Kidney (tissue), 14 donors: Measurements from ENCODE around the gene SOX13. TPM values are rescaled to one million over a fixed set of nuclear protein-coding genes. Genes with fewer than 3 reads are reported as not detected.
A peak's percentile ranks its signal among the peaks of the same experiment; 100 is the strongest.

Experiments
- DNase-seq, 5 donors: peaks; one replicate each; pipeline ENCODE4 v3.0.0-alpha.2; 2013 to 2020
- FAIRE-seq: peaks from 2 replicates; lab custom pipeline; 2012; peaks lifted over from hg19 to GRCh38; lab: Jason Lieb, UNC
- H3K27ac ChIP-seq, 2 donors: one replicate each; pipeline ENCODE4 v1.7.0; 2013; ENCODE audit warnings: low read depth in 2 of 2, low read length in 2 of 2, inconsistent platforms in 1 of 2
- H3K27me3 ChIP-seq: one replicate; pipeline ENCODE4 v1.7.1; 2013; ENCODE audit warnings: low read length, inconsistent platforms; ENCODE audit not compliant: control insufficient read depth, insufficient read depth
- H3K36me3 ChIP-seq, 3 donors: one replicate each; pipeline versions ENCODE4 v1.7.0 to v1.7.1; 2013; ENCODE audit warnings: low read length in 3 of 3, control low read depth in 1 of 3, inconsistent platforms in 1 of 3; ENCODE audit not compliant: insufficient read depth in 3 of 3, control insufficient read depth in 2 of 3
- H3K4me1 ChIP-seq, 3 donors: one replicate each; pipeline versions ENCODE4 v1.7.0 to v1.7.1; 2013; ENCODE audit warnings: low read length in 3 of 3, inconsistent platforms in 1 of 3, low read depth in 1 of 3; ENCODE audit not compliant: control insufficient read depth in 2 of 3, insufficient read depth in 2 of 3
- H3K4me3 ChIP-seq, 3 donors: one replicate each; pipeline versions ENCODE4 v1.7.0 to v1.8.1; 2013; ENCODE audit warnings: low read length in 3 of 3, control low read depth in 1 of 3, inconsistent platforms in 1 of 3
- H3K9ac ChIP-seq, 3 donors: one replicate each; pipeline versions ENCODE4 v1.7.0 to v1.7.1; 2013; ENCODE audit warnings: low read length in 3 of 3, control low read depth in 1 of 3, inconsistent platforms in 1 of 3
- H3K9me3 ChIP-seq, 3 donors: one replicate each; pipeline versions ENCODE4 v1.7.0 to v1.7.1; 2013; ENCODE audit warnings: low read length in 3 of 3, control low read depth in 1 of 3, inconsistent platforms in 1 of 3; ENCODE audit not compliant: control insufficient read depth in 2 of 3, insufficient read depth in 1 of 3
- intact Hi-C: fragments of 100-400 bp; cut with DNase I; formaldehyde crosslinking; loops from one replicate; pipeline ENCODE4 v1.11.1; 2022
- polyA plus RNA-seq: library from polyadenylated mRNA; stranded (reverse); fragments of 350-450 nt; fragmentation: Illumina TruSeq; extraction: RNeasy Lipid Tissue Mini Kit (QIAGEN cat#74804); gene quantifications from one replicate; pipeline ENCODE4 v1.2.3, GENCODE V29; 2014; ENCODE audit warnings: low read depth, low replicate concordance; ENCODE audit not compliant: insufficient read depth
- total RNA-seq: library from RNA; stranded (reverse); fragmentation: NEBNext Ultra II Directional; extraction: Animal tissue kit (Norgen Biotek cat#: 25700); gene quantifications from one replicate; pipeline ENCODE4 v1.2.1, GENCODE V29; 2021
- TF ChIP-seq, protein P1 (sequence below): IDR thresholded peaks from 3 replicates; pipeline ENCODE4 v1.5.1; 2012; ENCODE audit warnings: mild to moderate bottlenecking, moderate library complexity, borderline replicate concordance; ENCODE audit not compliant: insufficient read depth; ENCODE audit errors: extremely low read depth
- donor health status: control.
- donor health status: control.
- donor health status: control.
- donor health status: control.
- donor health status: control.
- donor health status: DM: yes; HTN: yes; CAD: no.
- donor health status: Normal renal cell carcinoma (clear cell type).

The SOX13 gene
- total and polyA plus RNA-seq, 2 donors from 2014 or later: 23.9 to 55.2 TPM

GRCh38 chr1:204125759-204126351 lies 52.9 kb downstream of the SOX13 start:
- no peaks in the 10 kb centered on the region for H3K27me3 ChIP-seq
- no peak overlapping the region for H3K9ac ChIP-seq
- peak overlapping the region in 1 of 2 donors; percentile 14 for H3K27ac ChIP-seq
- intact Hi-C loops: no loop called here
- H3K4me1 ChIP-seq: peaks cover 0 to 40% (median 37%) of the 10 kb centered on the region in 3 donors
- H3K4me3 ChIP-seq: no peak overlapping the region
- DNase-seq: no peak
- H3K36me3 ChIP-seq: peaks cover 5 to 49% (median 28%) of the 10 kb centered on the region in 3 donors
- no peak for FAIRE-seq
- no peaks in the 10 kb centered on the region for H3K9me3 ChIP-seq
- TF ChIP-seq, protein P1, sequence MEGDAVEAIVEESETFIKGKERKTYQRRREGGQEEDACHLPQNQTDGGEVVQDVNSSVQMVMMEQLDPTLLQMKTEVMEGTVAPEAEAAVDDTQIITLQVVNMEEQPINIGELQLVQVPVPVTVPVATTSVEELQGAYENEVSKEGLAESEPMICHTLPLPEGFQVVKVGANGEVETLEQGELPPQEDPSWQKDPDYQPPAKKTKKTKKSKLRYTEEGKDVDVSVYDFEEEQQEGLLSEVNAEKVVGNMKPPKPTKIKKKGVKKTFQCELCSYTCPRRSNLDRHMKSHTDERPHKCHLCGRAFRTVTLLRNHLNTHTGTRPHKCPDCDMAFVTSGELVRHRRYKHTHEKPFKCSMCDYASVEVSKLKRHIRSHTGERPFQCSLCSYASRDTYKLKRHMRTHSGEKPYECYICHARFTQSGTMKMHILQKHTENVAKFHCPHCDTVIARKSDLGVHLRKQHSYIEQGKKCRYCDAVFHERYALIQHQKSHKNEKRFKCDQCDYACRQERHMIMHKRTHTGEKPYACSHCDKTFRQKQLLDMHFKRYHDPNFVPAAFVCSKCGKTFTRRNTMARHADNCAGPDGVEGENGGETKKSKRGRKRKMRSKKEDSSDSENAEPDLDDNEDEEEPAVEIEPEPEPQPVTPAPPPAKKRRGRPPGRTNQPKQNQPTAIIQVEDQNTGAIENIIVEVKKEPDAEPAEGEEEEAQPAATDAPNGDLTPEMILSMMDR: no peak

DNA sequence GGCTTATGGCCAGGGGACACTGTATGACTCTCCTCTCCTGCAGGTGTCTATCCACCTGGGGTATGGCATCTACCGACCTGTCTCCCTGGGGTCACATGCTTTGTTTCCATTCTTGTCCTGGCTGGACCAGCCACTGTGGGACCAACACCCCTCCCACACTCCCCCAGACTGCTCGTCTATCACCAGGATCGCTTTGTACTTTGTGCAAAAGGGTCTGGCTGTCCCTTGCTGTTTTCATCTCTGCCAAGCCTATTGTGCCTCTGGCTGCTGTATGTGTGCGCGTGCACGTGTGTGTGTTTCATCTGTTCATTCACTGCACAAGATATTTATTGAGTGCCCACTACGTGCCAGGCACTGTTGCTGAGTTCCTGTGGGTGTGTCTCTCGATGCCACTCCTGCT lies 53.5 kb downstream of the SOX13 start:
- Histone ChIP-seq H3K4me1 (peaks cover 0 to 44% (median 42%) of the 10 kb centered on the region in 3 donors), H3K9ac (no peak overlapping the region), H3K27me3 (no peaks in the 10 kb centered on the region), H3K27ac (peak overlapping the region in 1 of 2 donors; percentile 14), H3K4me3 (no peak overlapping the region), H3K9me3 (no peaks in the 10 kb centered on the region), H3K36me3 (peaks cover 5 to 46% (median 28%) of the 10 kb centered on the region in 3 donors)
- TF ChIP-seq, protein P1: no peak
- intact Hi-C loops: no loop called here
- DNase-seq (no peak), FAIRE-seq (no peak)

- peaks cover 0 to 49% (median 48%) of the 10 kb centered on the region in 3 donors for H3K4me1 ChIP-seq
- peaks cover 5 to 40% (median 28%) of the 10 kb centered on the region in 3 donors for H3K36me3 ChIP-seq
- H3K4me3 ChIP-seq: no peak overlapping the region
- H3K9me3 ChIP-seq: no peaks in the 10 kb centered on the region
- TF ChIP-seq, protein P1: no peak
- no peaks in the 10 kb centered on the region for H3K27me3 ChIP-seq
- no peak overlapping the region for H3K9ac ChIP-seq
- intact Hi-C loops: no loop called here
- H3K27ac ChIP-seq: peak overlapping the region in 1 of 2 donors; percentile 76
- FAIRE-seq: no peak
- peak in 3 of 5 donors; percentile 39 to 65 (median 41) for DNase-seq
Measured at GRCh38 chr1:204126956-204127355, 54.0 kb downstream of the SOX13 start.
